OCI-LY7 (cell line): ENCODE results near the gene RASL12. TPM values are rescaled to one million over a fixed set of nuclear protein-coding genes. Genes with fewer than 3 reads are reported as not detected.

Source experiments
- BruUV-seq: library from RNA; stranded (reverse); fragments of 400-500 nt; replicated peaks from 2 replicates; lab custom pipeline; 2021; lab: Mats Ljungman, UMichigan
- CTCF ChIA-PET: fragments of 300-600 bp; sonication (Branson Sonifier 250); formaldehyde crosslinking; loops from one replicate; lab custom pipeline; 2022; ENCODE audit warnings: antibody characterized with exemption; ENCODE audit not compliant: unreplicated experiment; lab: Charles Lee
- POLR2A ChIA-PET: fragments of 300-600 bp; sonication (Branson Sonifier 250); formaldehyde crosslinking; loops from one replicate; lab custom pipeline; 2022; ENCODE audit warnings: antibody characterized with exemption; lab: Charles Lee
- DNase-seq: peaks from one replicate; pipeline ENCODE4 v3.0.0-alpha.2; 2015; ENCODE audit warnings: low spot score
- H2AFZ ChIP-seq: fragments of 200-600 bp; sonication (generic), shearing (Covaris generic); 2 replicates; pipeline ENCODE4 v1.6.1; 2014; ENCODE audit warnings: mild to moderate bottlenecking, antibody characterized with exemption, low read length, moderate library complexity
- H3K27ac ChIP-seq: fragments of 200-600 bp; sonication (generic); 2 replicates; pipeline ENCODE4 v1.5.1; 2014; ENCODE audit warnings: mixed run types, low read depth, mild to moderate bottlenecking, moderate library complexity, low read length, inconsistent platforms; ENCODE audit not compliant: poor library complexity, severe bottlenecking
- H3K36me3 ChIP-seq: fragments of 200-600 bp; sonication (generic); 2 replicates; pipeline ENCODE4 v1.6.1; 2014; ENCODE audit warnings: mild to moderate bottlenecking, antibody characterized with exemption, low read length, moderate library complexity, mixed read lengths; ENCODE audit not compliant: insufficient read depth
- H3K4me1 ChIP-seq: fragments of 200-600 bp; sonication (generic); 2 replicates; pipeline ENCODE4 v1.5.1; 2014; ENCODE audit warnings: mild to moderate bottlenecking, low read length; ENCODE audit not compliant: insufficient read depth, poor library complexity, severe bottlenecking
- H3K4me2 ChIP-seq: fragments of 200-600 bp; sonication (generic); 2 replicates; pipeline ENCODE4 v1.6.1; 2014; ENCODE audit warnings: mild to moderate bottlenecking, low read length
- H3K4me3 ChIP-seq: fragments of 200-600 bp; sonication (generic); 2 replicates; pipeline ENCODE4 v1.5.1; 2014; ENCODE audit warnings: mild to moderate bottlenecking, low read depth, low read length; ENCODE audit not compliant: poor library complexity, severe bottlenecking
- H3K79me2 ChIP-seq: fragments of 200-600 bp; sonication (generic); 2 replicates; pipeline ENCODE4 v1.6.1; 2016; ENCODE audit warnings: low read depth, mild to moderate bottlenecking, low read length, moderate library complexity, mixed read lengths; ENCODE audit not compliant: insufficient read depth
- H3K9me2 ChIP-seq: fragments of 200-600 bp; sonication (generic); 2 replicates; pipeline ENCODE4 v1.6.1; 2016; ENCODE audit warnings: mild to moderate bottlenecking, low read length, mixed read lengths; ENCODE audit not compliant: insufficient read depth
- H3K9me3 ChIP-seq: fragments of 200-600 bp; sonication (generic); 2 replicates; pipeline ENCODE4 v1.6.1; 2014; ENCODE audit warnings: mild to moderate bottlenecking, mixed run types, low read length, mixed read lengths
- H4K20me1 ChIP-seq: fragments of 200-600 bp; sonication (generic); 2 replicates; pipeline ENCODE4 v1.6.1; 2014; ENCODE audit warnings: mild to moderate bottlenecking, antibody characterized with exemption, low read length, moderate library complexity, mixed read lengths; ENCODE audit not compliant: insufficient read depth
- EZH2phosphoT487 ChIP-seq: fragments of 200-600 bp; sonication (generic); IDR thresholded peaks from 2 replicates; pipeline ENCODE4 v1.6.1; 2018; ENCODE audit warnings: low read depth, borderline replicate concordance, mild to moderate bottlenecking, mixed run types, antibody characterized with exemption, low read length, moderate library complexity, mixed read lengths
- intact Hi-C: fragments of 100-400 bp; cut with micrococcal nuclease; formaldehyde crosslinking; loops from one replicate; pipeline ENCODE4 v1.10.0; 2022; ENCODE audit not compliant: unreplicated experiment
- small RNA-seq: library from RNA; depleted of rRNA; stranded (forward); fragments of <200 nt; gene quantifications from one replicate; pipeline ENCODE3, GENCODE V24; 2014
- total RNA-seq, 2 experiments: library from RNA; depleted of rRNA in 1 of 2; stranded (reverse); fragments of >200 nt in 1 of 2; shearing (Covaris generic) in 1 of 2; gene quantifications; 2 replicates each; pipeline ENCODE4 v1.2.3, GENCODE V29; 2014 to 2022
- TF ChIP-seq, protein P1 (sequence below): fragments of 200-600 bp; sonication (generic); conservative IDR thresholded peaks from 2 replicates; pipeline ENCODE4 v1.5.1; 2014; ENCODE audit warnings: mild to moderate bottlenecking, antibody characterized with exemption, low read length, moderate library complexity, mixed read lengths

The RASL12 gene
- total RNA-seq, 2 experiments from 2014 or later: not detected

- POLR2A ChIA-PET: interaction anchor here (1.1 kb wide), 1 partner anchor 20 kb away, joined by 3 read pairs; no protein-coding TSS in a partner anchor
- Histone ChIP-seq H2AFZ (no peak overlapping the region), H3K4me3 (no peak overlapping the region), H3K79me2 (no peaks in the 10 kb centered on the region), H3K4me2 (no peak overlapping the region), H3K9me3 (no peaks in the 10 kb centered on the region), H4K20me1 (no peaks in the 10 kb centered on the region), H3K4me1 (no peaks in the 10 kb centered on the region), H3K36me3 (peaks cover 15% of the 10 kb centered on the region), H3K9me2 (no peaks in the 10 kb centered on the region), H3K27ac (no peak overlapping the region)
- intact Hi-C loops: no loop called here
- BruUV-seq: no TSS peak
- TF ChIP-seq, protein P1, sequence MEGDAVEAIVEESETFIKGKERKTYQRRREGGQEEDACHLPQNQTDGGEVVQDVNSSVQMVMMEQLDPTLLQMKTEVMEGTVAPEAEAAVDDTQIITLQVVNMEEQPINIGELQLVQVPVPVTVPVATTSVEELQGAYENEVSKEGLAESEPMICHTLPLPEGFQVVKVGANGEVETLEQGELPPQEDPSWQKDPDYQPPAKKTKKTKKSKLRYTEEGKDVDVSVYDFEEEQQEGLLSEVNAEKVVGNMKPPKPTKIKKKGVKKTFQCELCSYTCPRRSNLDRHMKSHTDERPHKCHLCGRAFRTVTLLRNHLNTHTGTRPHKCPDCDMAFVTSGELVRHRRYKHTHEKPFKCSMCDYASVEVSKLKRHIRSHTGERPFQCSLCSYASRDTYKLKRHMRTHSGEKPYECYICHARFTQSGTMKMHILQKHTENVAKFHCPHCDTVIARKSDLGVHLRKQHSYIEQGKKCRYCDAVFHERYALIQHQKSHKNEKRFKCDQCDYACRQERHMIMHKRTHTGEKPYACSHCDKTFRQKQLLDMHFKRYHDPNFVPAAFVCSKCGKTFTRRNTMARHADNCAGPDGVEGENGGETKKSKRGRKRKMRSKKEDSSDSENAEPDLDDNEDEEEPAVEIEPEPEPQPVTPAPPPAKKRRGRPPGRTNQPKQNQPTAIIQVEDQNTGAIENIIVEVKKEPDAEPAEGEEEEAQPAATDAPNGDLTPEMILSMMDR: no peak
- no peak for TF ChIP-seq EZH2phosphoT487
- no peak for DNase-seq
- CTCF ChIA-PET: no interaction called here
These were observed 60.9 kb downstream of the RASL12 start for GRCh38 chr15:65006876-65007275.

DNA sequence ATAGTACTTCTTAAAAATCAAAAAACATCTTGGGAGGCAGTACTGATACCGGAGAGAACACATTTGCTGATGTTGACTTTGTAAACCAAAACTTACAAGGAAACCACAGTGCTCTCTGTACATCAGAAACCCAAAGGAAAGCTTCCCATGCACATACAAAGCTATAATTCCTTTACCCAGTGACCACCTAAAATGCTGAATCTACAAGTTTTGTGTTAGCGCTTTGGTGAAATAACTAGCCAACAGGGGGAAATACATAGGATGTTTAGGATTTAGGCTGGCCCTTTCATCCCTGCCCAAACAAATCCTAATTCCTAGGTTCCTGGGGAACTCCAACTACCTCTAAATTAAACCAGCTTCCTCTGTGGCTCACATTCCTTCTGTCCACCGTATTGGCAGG is 62.8 kb downstream of the RASL12 start:
- BruUV-seq: no TSS peak
- H3K9me3 ChIP-seq: no peaks in the 10 kb centered on the region
- ChIA-PET POLR2A (interaction anchor here (0.7 kb wide), 2 partner anchors 19 to 894 kb away, joined by 4 read pairs; no protein-coding TSS in a partner anchor), CTCF (no interaction called here)
- no peak for DNase-seq
- H4K20me1 ChIP-seq: no peaks in the 10 kb centered on the region
- H3K27ac ChIP-seq: no peak overlapping the region
- intact Hi-C loops: no loop called here
- no peaks in the 10 kb centered on the region for H3K79me2 ChIP-seq
- H2AFZ ChIP-seq: no peak overlapping the region
- no peak overlapping the region for H3K4me3 ChIP-seq
- TF ChIP-seq, protein P1: no peak
- no peak for TF ChIP-seq EZH2phosphoT487
- no peak overlapping the region for H3K4me2 ChIP-seq
- no peaks in the 10 kb centered on the region for H3K4me1 ChIP-seq
- no peaks in the 10 kb centered on the region for H3K9me2 ChIP-seq
- H3K36me3 ChIP-seq: peaks cover 11% of the 10 kb centered on the region

Small RNAs within 50 kb of the gene (small RNA-seq; reads per million reads assigned to genes)
- not detected for gene AC013553.1

Other genes with a start within 250 kb of the RASL12 start
- 78.0 and 82.9 TPM in 2 replicates for gene PIF1, start 242.3 kb downstream of the RASL12 start, total RNA-seq (2014; rRNA removed; shearing (Covaris generic))
- 112 and 126 TPM in 2 replicates for gene PIF1, start 242.3 kb downstream of the RASL12 start, total RNA-seq (2022)
- gene PLEKHO2, start 226.1 kb downstream of the RASL12 start, total RNA-seq (2014; rRNA removed; shearing (Covaris generic)): 10.1 and 12.0 TPM in 2 replicates
- gene PLEKHO2, start 226.1 kb downstream of the RASL12 start, total RNA-seq (2022): 21.3 and 24.5 TPM in 2 replicates
- gene ANKDD1A, start 156.1 kb downstream of the RASL12 start, total RNA-seq (2014; rRNA removed; shearing (Covaris generic)): 0.88 and 2.1 TPM in 2 replicates
- gene ANKDD1A, start 156.1 kb downstream of the RASL12 start, total RNA-seq (2022): 3.1 and 5.1 TPM in 2 replicates
- gene SPG21, start 78.1 kb downstream of the RASL12 start, total RNA-seq (2014; rRNA removed; shearing (Covaris generic)): 49.6 and 56.4 TPM in 2 replicates
- 83.9 and 95.4 TPM in 2 replicates for gene SPG21, start 78.1 kb downstream of the RASL12 start, total RNA-seq (2022)
- 9.1 and 9.7 TPM in 2 replicates for gene MTFMT, start 38.4 kb downstream of the RASL12 start, total RNA-seq (2014; rRNA removed; shearing (Covaris generic))
- gene MTFMT, start 38.4 kb downstream of the RASL12 start, total RNA-seq (2022): 19.0 and 19.1 TPM in 2 replicates
- gene SLC51B, start 22.6 kb downstream of the RASL12 start, total RNA-seq (2014; rRNA removed; shearing (Covaris generic)): not detected in 2 replicates
- not detected in 2 replicates for gene SLC51B, start 22.6 kb downstream of the RASL12 start, total RNA-seq (2022)
- not detected in 2 replicates for gene KBTBD13, start 8.8 kb upstream of the RASL12 start, total RNA-seq (2014; rRNA removed; shearing (Covaris generic))
- gene KBTBD13, start 8.8 kb upstream of the RASL12 start, total RNA-seq (2022): not detected in 2 replicates
- gene UBAP1L, start 47.2 kb upstream of the RASL12 start, total RNA-seq (2014; rRNA removed; shearing (Covaris generic)): 5.7 and 7.4 TPM in 2 replicates
- gene UBAP1L, start 47.2 kb upstream of the RASL12 start, total RNA-seq (2022): 8.3 and 8.7 TPM in 2 replicates
- 27.2 and 34.6 TPM in 2 replicates for gene PDCD7, start 65.8 kb upstream of the RASL12 start, total RNA-seq (2014; rRNA removed; shearing (Covaris generic))
- 42.6 and 47.3 TPM in 2 replicates for gene PDCD7, start 65.8 kb upstream of the RASL12 start, total RNA-seq (2022)
- 26.0 and 34.0 TPM in 2 replicates for gene CLPX, start 117.4 kb upstream of the RASL12 start, total RNA-seq (2014; rRNA removed; shearing (Covaris generic))
- 51.8 and 53.3 TPM in 2 replicates for gene CLPX, start 117.4 kb upstream of the RASL12 start, total RNA-seq (2022)
- gene CILP, start 143.5 kb upstream of the RASL12 start, total RNA-seq (2014; rRNA removed; shearing (Covaris generic)): not detected in 2 replicates
- 0.06 TPM in 1 of 2 replicates, not detected in the other for gene CILP, start 143.5 kb upstream of the RASL12 start, total RNA-seq (2022)
- gene PARP16, start 218.9 kb upstream of the RASL12 start, total RNA-seq (2014; rRNA removed; shearing (Covaris generic)): 10.8 and 21.2 TPM in 2 replicates
- gene PARP16, start 218.9 kb upstream of the RASL12 start, total RNA-seq (2022): 24.9 and 26.0 TPM in 2 replicates
- gene RNU5A-1, start 228.1 kb upstream of the RASL12 start, total RNA-seq (2014; rRNA removed; shearing (Covaris generic)): not detected in 2 replicates
- not detected in 2 replicates for gene RNU5A-1, start 228.1 kb upstream of the RASL12 start, total RNA-seq (2022)
- not detected in 2 replicates for gene RNU5B-1, start 236.7 kb upstream of the RASL12 start, total RNA-seq (2014; rRNA removed; shearing (Covaris generic))
- gene RNU5B-1, start 236.7 kb upstream of the RASL12 start, total RNA-seq (2022): not detected in 2 replicates